Type B pancreatic cell (in vitro differentiated cells): ENCODE results near the gene IFRD1. TPM values are rescaled to one million over a fixed set of nuclear protein-coding genes. Genes with fewer than 3 reads are reported as not detected.

Experiments
- DNase-seq: peaks from one replicate; pipeline ENCODE4 v3.0.0; 2021; ENCODE audit warnings: mixed read lengths; ENCODE audit not compliant: unreplicated experiment; ENCODE audit errors: extremely low spot score
- H3K27ac Mint-ChIP-seq: 2 replicates; pipeline ENCODE4 v1.8.0; 2021; ENCODE audit warnings: mild to moderate bottlenecking, mixed read lengths
- H3K27me3 Mint-ChIP-seq: 2 replicates; pipeline ENCODE4 v1.8.0; 2021; ENCODE audit warnings: mixed read lengths
- H3K36me3 Mint-ChIP-seq: 2 replicates; pipeline ENCODE4 v1.8.0; 2021; ENCODE audit warnings: mixed read lengths
- H3K4me1 Mint-ChIP-seq: one replicate; pipeline ENCODE4 v1.8.0; 2021; ENCODE audit warnings: mixed read lengths; ENCODE audit not compliant: unreplicated experiment
- H3K4me3 Mint-ChIP-seq: 2 replicates; pipeline ENCODE4 v1.8.0; 2021; ENCODE audit warnings: mild to moderate bottlenecking, mixed read lengths
- H3K9me3 Mint-ChIP-seq: 2 replicates; pipeline ENCODE4 v1.8.0; 2021; ENCODE audit warnings: mixed read lengths
- CTCF ChIP-seq: fragments of 200-600 bp; sonication (generic); conservative IDR thresholded peaks from 2 replicates; pipeline ENCODE4 v1.5.0; 2021; ENCODE audit warnings: antibody characterized with exemption, mild to moderate bottlenecking
- total RNA-seq: library from RNA; stranded (reverse); gene quantifications from 2 replicates; pipeline ENCODE4 v1.2.1, GENCODE V29; 2021; ENCODE audit warnings: low replicate concordance

Gene IFRD1
- total RNA-seq, 1 donor from 2014 or later, result 78.4 TPM

DNA sequence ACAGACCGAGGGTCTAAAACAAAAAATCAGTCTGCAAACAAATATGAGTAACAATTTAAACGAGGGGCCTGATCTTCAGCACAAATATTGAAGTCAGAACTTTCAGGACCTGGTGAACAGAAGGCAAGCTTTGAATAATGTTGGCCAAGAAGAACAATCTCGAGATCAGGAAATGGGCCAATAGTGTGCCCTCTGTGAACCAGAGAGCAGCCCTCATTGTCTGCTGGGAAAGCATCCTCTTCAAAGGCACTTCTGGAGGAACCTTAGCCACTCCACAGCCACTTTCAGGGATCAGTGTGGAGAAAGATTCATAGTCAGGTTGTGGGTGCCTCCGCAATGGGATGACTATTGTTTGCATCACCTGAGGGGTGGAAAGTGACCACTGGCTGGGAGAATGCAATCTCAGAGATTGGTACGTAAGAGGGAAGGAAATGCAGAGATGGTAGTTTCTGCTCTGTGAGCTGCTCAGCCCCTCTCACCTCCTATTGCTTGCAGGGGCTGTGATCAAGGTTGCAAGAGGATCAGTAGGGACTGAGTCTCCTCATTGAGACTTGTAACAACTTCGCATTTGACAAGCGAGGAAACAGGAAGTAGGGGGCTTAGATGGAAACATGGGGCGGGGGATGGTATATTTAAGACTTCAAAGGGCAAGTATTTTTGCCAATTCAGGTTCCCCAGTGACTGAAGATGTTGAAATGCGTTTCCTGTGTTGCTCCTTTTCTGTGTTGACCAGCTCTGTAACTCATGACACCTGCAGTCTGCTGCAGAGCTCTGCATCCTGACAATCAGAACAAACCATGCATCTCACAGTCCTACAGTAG lies 28.4 kb upstream of the IFRD1 start:
- TF ChIP-seq CTCF, result no peak
- Mint-ChIP-seq H3K4me3 (no peak overlapping the region), H3K4me1 (peaks cover 30% of the 10 kb centered on the region), H3K36me3 (no peaks in the 10 kb centered on the region), H3K27me3 (no peaks in the 10 kb centered on the region), H3K27ac (peak overlapping the region; percentile 86), H3K9me3 (peaks cover 9% of the 10 kb centered on the region)
- DNase-seq, result no peak

GRCh38 chr7:112422842-112423496 lies 27.3 kb upstream of the IFRD1 start:
- peak; percentile 72 for DNase-seq
- no peaks in the 10 kb centered on the region for H3K27me3 Mint-ChIP-seq
- peak overlapping the region; percentile 32 for H3K4me3 Mint-ChIP-seq
- H3K4me1 Mint-ChIP-seq, result peaks cover 30% of the 10 kb centered on the region
- no peak for TF ChIP-seq CTCF
- peak overlapping the region; percentile 86 for H3K27ac Mint-ChIP-seq
- H3K36me3 Mint-ChIP-seq, result no peaks in the 10 kb centered on the region
- H3K9me3 Mint-ChIP-seq, result peaks cover 6% of the 10 kb centered on the region

DNA sequence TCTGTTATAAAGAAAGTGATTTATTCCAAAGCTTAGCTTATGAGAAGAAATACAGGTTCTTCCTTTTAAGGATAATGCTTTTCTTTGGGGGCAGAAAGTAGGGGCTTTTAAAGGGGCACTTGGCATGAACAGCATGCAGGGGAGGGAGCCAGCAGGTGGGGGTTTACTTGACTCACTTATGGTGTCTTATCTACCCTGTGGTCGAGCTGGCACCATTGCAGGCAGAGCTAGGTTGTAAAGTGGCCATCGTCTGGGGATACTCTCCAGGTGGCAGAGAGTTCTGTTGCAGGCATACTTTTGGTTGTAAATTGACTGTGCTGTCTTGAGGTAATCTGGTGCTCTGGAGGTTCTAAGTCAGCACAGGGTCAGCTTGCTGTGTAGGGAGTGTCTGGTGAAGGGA lies 26.3 kb upstream of the IFRD1 start:
- Mint-ChIP-seq H3K27me3 (peaks cover 3% of the 10 kb centered on the region), H3K36me3 (no peaks in the 10 kb centered on the region), H3K27ac (no peak overlapping the region), H3K9me3 (peaks cover 6% of the 10 kb centered on the region), H3K4me1 (peaks cover 30% of the 10 kb centered on the region), H3K4me3 (no peak overlapping the region)
- peak; percentile 8 for TF ChIP-seq CTCF
- DNase-seq, result no peak

DNA sequence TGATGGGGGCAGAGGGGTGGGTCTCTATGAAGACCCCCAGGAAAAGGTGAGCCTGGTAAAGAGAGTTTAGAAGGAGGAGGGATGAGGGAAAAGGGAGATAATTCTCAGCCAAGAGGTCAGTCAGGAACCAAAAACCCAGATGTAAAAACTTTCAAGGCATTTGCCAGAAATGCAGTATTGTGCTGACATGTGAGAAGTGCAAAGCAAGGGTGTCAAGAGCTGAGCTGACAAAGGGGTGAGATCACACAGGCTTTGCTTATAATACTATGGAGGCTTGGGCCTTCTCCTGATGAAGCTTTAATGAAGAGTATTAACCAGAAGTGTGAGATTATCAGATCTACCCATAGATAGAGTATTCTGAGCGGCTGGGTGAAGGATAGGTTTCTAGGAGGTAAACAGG lies 22.3 kb upstream of the IFRD1 start:
- no peak for DNase-seq
- Mint-ChIP-seq H3K27me3 (peaks cover 3% of the 10 kb centered on the region), H3K4me1 (peaks cover 10% of the 10 kb centered on the region), H3K36me3 (no peaks in the 10 kb centered on the region), H3K4me3 (no peak overlapping the region), H3K9me3 (peaks cover 7% of the 10 kb centered on the region), H3K27ac (no peak overlapping the region)
- no peak for TF ChIP-seq CTCF

DNA sequence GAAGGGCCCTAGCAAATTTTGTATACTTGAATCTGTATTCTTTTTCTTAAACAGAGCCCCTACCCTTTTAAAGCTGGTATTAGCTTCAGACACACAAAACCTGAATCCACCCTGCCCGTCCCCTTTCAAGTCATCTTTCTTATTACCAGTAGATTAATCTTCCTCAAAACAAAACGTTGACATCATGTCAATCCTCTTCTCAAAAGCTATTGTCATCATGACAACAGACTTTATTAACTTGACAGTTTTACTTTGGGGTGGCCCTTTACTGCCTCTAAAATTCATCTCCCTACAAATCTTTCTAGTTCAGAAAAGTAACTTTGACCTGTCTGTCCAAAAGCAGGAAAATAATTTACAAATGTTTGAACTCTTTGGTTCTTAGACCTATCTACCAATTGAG lies 21.5 kb upstream of the IFRD1 start:
- no peaks in the 10 kb centered on the region for H3K36me3 Mint-ChIP-seq
- TF ChIP-seq CTCF, result no peak
- peaks cover 3% of the 10 kb centered on the region for H3K27me3 Mint-ChIP-seq
- DNase-seq, result no peak
- H3K27ac Mint-ChIP-seq, result no peak overlapping the region
- H3K4me3 Mint-ChIP-seq, result no peak overlapping the region
- H3K4me1 Mint-ChIP-seq, result peaks cover 4% of the 10 kb centered on the region
- H3K9me3 Mint-ChIP-seq, result peaks cover 11% of the 10 kb centered on the region
